SK-N-SH treated with all-trans-retinoic acid at 6 μM for 48 hours (cell line): ENCODE data around the gene PBX3.

Experiments
- BACH2 ChIP-seq: fragments of 250-450 bp; sonication (Bioruptor Pico); IDR thresholded peaks from 2 replicates; pipeline ENCODE4 v1.9.0; 2021; ENCODE audit warnings: mild to moderate bottlenecking, borderline replicate concordance
- CREB5 ChIP-seq: fragments of 250-450 bp; sonication (Bioruptor Pico); IDR thresholded peaks from 2 replicates; pipeline ENCODE4 v1.5.1; 2020; ENCODE audit warnings: low read depth, mild to moderate bottlenecking, moderate library complexity
- CSDC2 ChIP-seq: fragments of 250-450 bp; sonication (Bioruptor Pico); IDR thresholded peaks from 2 replicates; pipeline ENCODE4 v1.5.0; 2020; ENCODE audit warnings: mild to moderate bottlenecking, moderate library complexity
- PATZ1 ChIP-seq: fragments of 250-450 bp; sonication (Bioruptor Pico); IDR thresholded peaks from 2 replicates; pipeline ENCODE4 v1.8.0; 2020; ENCODE audit warnings: mild to moderate bottlenecking, moderate library complexity, borderline replicate concordance
- ZC3H10 ChIP-seq: fragments of 250-450 bp; sonication (Bioruptor Pico); IDR thresholded peaks from 2 replicates; pipeline ENCODE4 v1.5.1; 2021; ENCODE audit warnings: mild to moderate bottlenecking, moderate library complexity
- ZFP3 ChIP-seq: fragments of 250-450 bp; sonication (Bioruptor Pico); IDR thresholded peaks from 2 replicates; pipeline ENCODE4 v1.5.0; 2020; ENCODE audit warnings: mild to moderate bottlenecking, moderate library complexity
- ZFP30 ChIP-seq: fragments of 450-650 bp; formaldehyde crosslinking; IDR thresholded peaks from 2 replicates; pipeline ENCODE4 v1.5.0; 2022; ENCODE audit warnings: mild to moderate bottlenecking, moderate library complexity
- ZNF565 ChIP-seq: fragments of 450-650 bp; formaldehyde crosslinking; conservative IDR thresholded peaks from 2 replicates; pipeline ENCODE4 v1.5.0; 2020; ENCODE audit warnings: low read depth, mild to moderate bottlenecking, moderate library complexity

GRCh38 chr9:125922854-125923253 lies 175.7 kb downstream of the PBX3 start:
- TF ChIP-seq BACH2 (no peak), ZFP30 (CRISPR knock-in tag) (no peak), ZFP3 (CRISPR knock-in tag) (no peak), CREB5 (CRISPR knock-in tag) (no peak), CSDC2 (CRISPR knock-in tag) (no peak), ZC3H10 (no peak), PATZ1 (no peak), ZNF565 (CRISPR knock-in tag) (no peak)
